HCT116 (cell line): Measurements from ENCODE around the gene ACTL7B.
A peak's percentile ranks its signal among the peaks of the same experiment; 100 is the strongest.

Experiments
- EGR1 ChIP-seq: IDR thresholded peaks from 2 replicates; pipeline ENCODE4 v1.6.1; 2012; ENCODE audit warnings: low read depth
- EZH2 ChIP-seq: fragments of 200-600 bp; sonication (generic); IDR thresholded peaks from 2 replicates; pipeline ENCODE4 v1.6.1; 2017; ENCODE audit warnings: antibody characterized with exemption, mixed run types
- FOSL1 ChIP-seq: IDR thresholded peaks from 2 replicates; pipeline ENCODE4 v1.6.1; 2012; ENCODE audit warnings: low read depth
- POLR2A ChIP-seq: IDR thresholded peaks from 2 replicates; pipeline ENCODE4 v1.7.0; 2011; ENCODE audit warnings: borderline replicate concordance; ENCODE audit not compliant: insufficient read depth, insufficient read length; ENCODE audit errors: extremely low read depth
- POLR2AphosphoS5 ChIP-seq: IDR thresholded peaks from 2 replicates; pipeline ENCODE4 v1.6.1; 2011; ENCODE audit warnings: mild to moderate bottlenecking, low read depth, low read length, moderate library complexity
- REST ChIP-seq: IDR thresholded peaks from 2 replicates; pipeline ENCODE4 v1.6.1; 2012; ENCODE audit warnings: low read depth
- ZFX ChIP-seq: fragments of 450-650 bp; IDR thresholded peaks from 2 replicates; pipeline ENCODE4 v1.6.1; 2017
- TF ChIP-seq, protein P1 (sequence below), 3 experiments: fragments of 200-600 bp in 1 of 3; sonication (generic) in 1 of 3; IDR thresholded peaks in 2 of 3; conservative IDR thresholded peaks in 1 of 3; 2 replicates each; pipeline ENCODE4 v1.5.1; 2012 to 2017; ENCODE audit warnings: low read depth in 2 of 3, low read length in 2 of 3, antibody characterized with exemption in 1 of 3, borderline replicate concordance in 1 of 3, control low read depth in 1 of 3, mild to moderate bottlenecking in 1 of 3, mixed read lengths in 1 of 3, mixed run types in 1 of 3, moderate library complexity in 1 of 3; ENCODE audit not compliant: insufficient read depth in 1 of 3

DNA sequence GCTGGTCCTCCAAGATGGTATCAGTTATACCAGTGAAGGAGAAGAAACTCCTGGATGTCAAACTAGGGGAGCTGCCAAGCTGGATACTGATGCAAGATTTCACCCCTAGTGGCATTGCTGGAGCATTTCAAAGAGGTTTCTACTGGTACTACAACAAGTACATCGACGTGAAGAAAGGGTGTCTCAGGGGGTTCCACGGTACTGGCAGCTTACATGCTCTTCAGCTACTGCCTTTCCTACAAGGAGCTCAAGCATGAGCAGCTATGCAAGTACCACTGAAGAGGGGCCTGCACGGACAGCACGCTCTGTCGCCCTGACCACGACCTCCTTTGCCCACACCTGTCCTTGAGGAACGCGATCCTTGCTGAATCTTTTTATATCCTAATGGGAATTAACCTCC, 19.5 kb downstream of the ACTL7B start:
- TF ChIP-seq, protein P1, sequence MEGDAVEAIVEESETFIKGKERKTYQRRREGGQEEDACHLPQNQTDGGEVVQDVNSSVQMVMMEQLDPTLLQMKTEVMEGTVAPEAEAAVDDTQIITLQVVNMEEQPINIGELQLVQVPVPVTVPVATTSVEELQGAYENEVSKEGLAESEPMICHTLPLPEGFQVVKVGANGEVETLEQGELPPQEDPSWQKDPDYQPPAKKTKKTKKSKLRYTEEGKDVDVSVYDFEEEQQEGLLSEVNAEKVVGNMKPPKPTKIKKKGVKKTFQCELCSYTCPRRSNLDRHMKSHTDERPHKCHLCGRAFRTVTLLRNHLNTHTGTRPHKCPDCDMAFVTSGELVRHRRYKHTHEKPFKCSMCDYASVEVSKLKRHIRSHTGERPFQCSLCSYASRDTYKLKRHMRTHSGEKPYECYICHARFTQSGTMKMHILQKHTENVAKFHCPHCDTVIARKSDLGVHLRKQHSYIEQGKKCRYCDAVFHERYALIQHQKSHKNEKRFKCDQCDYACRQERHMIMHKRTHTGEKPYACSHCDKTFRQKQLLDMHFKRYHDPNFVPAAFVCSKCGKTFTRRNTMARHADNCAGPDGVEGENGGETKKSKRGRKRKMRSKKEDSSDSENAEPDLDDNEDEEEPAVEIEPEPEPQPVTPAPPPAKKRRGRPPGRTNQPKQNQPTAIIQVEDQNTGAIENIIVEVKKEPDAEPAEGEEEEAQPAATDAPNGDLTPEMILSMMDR (IDR thresholded peaks at IDR 0.05 in 2 of 3, conservative IDR thresholded peaks at IDR 0.05 in 1 of 3; ENCODE audit: borderline replicate concordance in 1 of 3, insufficient read depth in 1 of 3, low read depth in 2 of 3, low read length in 2 of 3) = 0 out of 6 replicates have a peak, but pooled peaks of 1 of the 3 experiments have one; percentile 7
- TF ChIP-seq ZFX (no peak), EZH2 (no peak), FOSL1 (no peak), REST (no peak), POLR2A (no peak), POLR2AphosphoS5 (no peak), EGR1 (no peak)
